ENCODE results near the gene GPBP1.

DNA sequence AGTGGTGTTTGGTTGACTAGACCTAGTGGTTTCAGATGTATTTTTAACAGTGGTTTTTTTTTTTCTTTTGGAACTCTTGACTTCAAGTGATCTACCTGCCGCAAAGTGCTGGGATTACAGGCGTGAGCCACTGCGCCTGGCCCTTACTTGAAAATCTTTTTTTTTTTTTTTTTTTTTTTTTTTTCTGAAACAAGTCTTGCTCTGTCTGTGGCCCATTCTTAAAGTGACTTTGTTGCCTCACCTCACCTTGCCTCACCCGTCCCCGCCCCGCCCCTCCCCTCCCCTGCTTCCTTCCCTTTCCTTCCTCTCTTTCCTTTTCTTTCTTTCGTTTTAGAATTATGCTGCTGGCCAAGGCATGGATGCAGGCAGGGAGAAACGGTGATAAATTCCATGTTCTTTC, 26.0 kb downstream of the GPBP1 start:
- TF ChIP-seq EZH2 (IDR thresholded peaks at IDR 0.05; ENCODE audit: borderline replicate concordance, low read depth, low read length, severe bottlenecking): no peak
- TF ChIP-seq, protein P1, sequence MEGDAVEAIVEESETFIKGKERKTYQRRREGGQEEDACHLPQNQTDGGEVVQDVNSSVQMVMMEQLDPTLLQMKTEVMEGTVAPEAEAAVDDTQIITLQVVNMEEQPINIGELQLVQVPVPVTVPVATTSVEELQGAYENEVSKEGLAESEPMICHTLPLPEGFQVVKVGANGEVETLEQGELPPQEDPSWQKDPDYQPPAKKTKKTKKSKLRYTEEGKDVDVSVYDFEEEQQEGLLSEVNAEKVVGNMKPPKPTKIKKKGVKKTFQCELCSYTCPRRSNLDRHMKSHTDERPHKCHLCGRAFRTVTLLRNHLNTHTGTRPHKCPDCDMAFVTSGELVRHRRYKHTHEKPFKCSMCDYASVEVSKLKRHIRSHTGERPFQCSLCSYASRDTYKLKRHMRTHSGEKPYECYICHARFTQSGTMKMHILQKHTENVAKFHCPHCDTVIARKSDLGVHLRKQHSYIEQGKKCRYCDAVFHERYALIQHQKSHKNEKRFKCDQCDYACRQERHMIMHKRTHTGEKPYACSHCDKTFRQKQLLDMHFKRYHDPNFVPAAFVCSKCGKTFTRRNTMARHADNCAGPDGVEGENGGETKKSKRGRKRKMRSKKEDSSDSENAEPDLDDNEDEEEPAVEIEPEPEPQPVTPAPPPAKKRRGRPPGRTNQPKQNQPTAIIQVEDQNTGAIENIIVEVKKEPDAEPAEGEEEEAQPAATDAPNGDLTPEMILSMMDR (IDR thresholded peaks at IDR 0.05; ENCODE audit: borderline replicate concordance, extremely low read depth, low read length, poor library complexity, severe bottlenecking): no peak

Data from DND-41 (cell line).